Activated CD8-positive, alpha-beta memory T cell treated with anti-CD3 and anti-CD28 coated beads, Interleukin-2, amount 50 U/mL, for 4 hours (primary cell): Measurements from ENCODE around the gene JAG2.

Experiments
- DNase-seq: peaks from one replicate; pipeline ENCODE4 v3.0.0-alpha.2; 2020

Gene JAG2

GRCh38 chr14:105149146-105149781 is 19.3 kb downstream of the JAG2 start:
- no peak for DNase-seq

GRCh38 chr14:105148604-105149145 is 19.9 kb downstream of the JAG2 start:
- no peak for DNase-seq

- no peak for DNase-seq
These were observed 20.6 kb downstream of the JAG2 start for GRCh38 chr14:105147671-105148603.

- DNase-seq: no peak
These were observed 21.5 kb downstream of the JAG2 start for GRCh38 chr14:105146976-105147635.

GRCh38 chr14:105146181-105146975 is 22.2 kb downstream of the JAG2 start:
- DNase-seq: no peak

- DNase-seq: no peak
These were observed 23.0 kb downstream of the JAG2 start for GRCh38 chr14:105145381-105146180.

- DNase-seq: no peak
These were observed 23.8 kb downstream of the JAG2 start for GRCh38 chr14:105144666-105145380.

- DNase-seq: no peak
These were observed 24.4 kb downstream of the JAG2 start for GRCh38 chr14:105144026-105144665.

- no peak for DNase-seq
These were observed 25.0 kb downstream of the JAG2 start for GRCh38 chr14:105143451-105144025.

- DNase-seq: no peak
These were observed 25.7 kb downstream of the JAG2 start for GRCh38 chr14:105142651-105143450.

- no peak for DNase-seq
These were observed 26.9 kb downstream of the JAG2 start for GRCh38 chr14:105141486-105142281.

- no peak for DNase-seq
These were observed 27.6 kb downstream of the JAG2 start for GRCh38 chr14:105141026-105141425.

- no peak for DNase-seq
These were observed 28.0 kb downstream of the JAG2 start for GRCh38 chr14:105140581-105140980.

GRCh38 chr14:105139831-105140239 is 28.7 kb downstream of the JAG2 start:
- no peak for DNase-seq

GRCh38 chr14:105139212-105139825 is 29.3 kb downstream of the JAG2 start:
- no peak for DNase-seq

GRCh38 chr14:105138551-105139111 is 29.9 kb downstream of the JAG2 start:
- no peak for DNase-seq

GRCh38 chr14:105138021-105138541 is 30.5 kb downstream of the JAG2 start:
- peak; percentile 13 for DNase-seq
